HG03469 (cell line): ENCODE data around the gene RNF220.

Experiments
- ATAC-seq: cut with Tn5 transposase; IDR thresholded peaks from one replicate; pipeline ENCODE4 v1.9.1; 2021; ENCODE audit warnings: mild to moderate bottlenecking, moderate library complexity, moderate number of reproducible peaks; ENCODE audit not compliant: unreplicated experiment

Gene RNF220

DNA sequence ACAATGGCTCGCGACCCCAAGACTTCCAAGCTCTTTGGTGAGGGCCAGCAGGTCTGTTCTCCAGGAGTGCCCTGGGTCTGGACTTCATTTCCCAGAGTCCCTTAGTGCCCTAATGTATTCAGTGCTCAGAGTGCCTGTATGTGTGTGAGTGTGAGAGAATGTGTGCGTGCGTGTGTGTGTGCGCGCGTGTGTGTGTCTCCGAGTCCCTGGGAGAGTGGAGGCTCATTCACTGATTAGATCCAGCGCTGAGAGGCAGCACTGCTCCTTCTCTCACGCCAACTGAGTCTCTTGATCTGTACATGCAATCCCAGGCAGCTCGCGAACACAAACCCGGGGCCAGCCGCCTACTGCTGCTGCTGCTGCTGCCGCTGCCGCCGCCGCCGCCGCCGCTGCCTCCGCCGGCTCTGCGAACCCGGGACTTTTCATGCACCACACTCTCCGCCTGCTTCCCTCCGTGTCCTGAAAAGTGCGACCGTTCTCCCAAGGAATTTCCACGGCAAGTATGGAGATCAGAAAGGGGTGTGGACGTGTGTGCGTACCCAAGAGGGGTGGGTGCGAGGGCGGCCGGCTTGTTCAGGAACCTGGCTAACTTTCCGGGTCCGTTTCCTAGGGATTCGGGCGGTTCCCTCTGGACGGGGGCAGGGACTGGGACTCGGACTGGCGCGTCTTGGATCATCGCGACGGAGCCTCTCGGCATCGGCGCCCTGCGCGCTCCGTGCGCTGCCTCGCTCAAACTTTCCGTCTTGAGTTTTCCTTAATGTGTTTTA lies at the start of gene RNF220:
RNF220 (plus strand) TSS at position 225 of the 767 bp plus-strand sequence.
- ATAC-seq: no peak

DNA sequence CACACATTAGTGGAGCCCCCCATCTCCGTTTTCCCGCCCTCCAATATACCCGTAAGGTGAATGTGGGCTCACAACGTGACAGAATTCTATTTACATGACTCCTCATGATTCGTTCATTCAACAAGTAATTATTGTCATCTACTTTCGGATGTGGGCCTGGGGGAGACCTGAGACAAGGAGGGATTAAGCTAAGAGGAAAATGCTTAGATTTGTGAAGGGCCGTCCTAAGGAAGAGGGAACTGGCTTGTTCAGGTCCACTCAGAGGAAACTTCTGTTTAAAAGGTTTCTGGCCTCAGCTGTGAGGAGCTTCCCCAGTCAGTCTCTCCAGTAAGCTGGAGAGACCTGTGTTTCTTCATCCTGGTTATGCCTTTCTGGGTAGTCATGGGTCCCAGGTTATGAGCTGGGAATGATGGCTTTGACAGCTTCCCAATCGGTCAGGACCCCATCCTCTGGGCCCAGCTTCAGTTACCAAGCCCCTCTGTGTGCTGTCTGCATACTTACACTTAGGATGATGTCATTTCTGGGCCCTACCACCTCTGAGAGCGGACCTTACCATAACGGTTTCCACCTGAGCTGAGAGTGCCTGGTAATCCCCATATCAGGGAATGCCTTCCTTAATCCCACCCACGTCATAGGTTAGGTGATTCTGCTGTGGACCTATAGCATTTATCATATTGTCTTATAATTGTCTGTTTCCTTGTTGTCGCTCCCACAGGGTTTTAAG lies 49.3 kb upstream of the RNF220 start:
- ATAC-seq: no peak

DNA sequence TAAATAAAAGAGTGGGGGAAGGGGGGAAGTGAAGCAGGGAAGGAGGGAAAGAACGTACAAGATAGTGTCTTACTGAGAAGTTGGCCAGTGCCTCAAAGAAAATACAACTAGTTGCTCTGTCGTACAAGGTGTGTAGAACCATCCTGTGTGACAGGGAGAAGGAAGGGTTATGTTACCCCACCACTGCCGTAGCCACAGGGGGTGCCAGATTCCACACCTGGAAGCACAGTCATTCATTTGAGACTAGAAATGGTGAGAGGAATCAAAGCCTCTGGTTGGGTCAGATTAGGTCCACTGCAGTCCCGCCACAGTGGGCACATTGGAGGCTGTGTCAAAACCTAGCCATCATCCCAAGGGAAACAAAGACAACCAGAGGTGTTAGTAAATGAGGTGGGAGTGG lies 47.3 kb upstream of the RNF220 start:
- ATAC-seq: no peak

DNA sequence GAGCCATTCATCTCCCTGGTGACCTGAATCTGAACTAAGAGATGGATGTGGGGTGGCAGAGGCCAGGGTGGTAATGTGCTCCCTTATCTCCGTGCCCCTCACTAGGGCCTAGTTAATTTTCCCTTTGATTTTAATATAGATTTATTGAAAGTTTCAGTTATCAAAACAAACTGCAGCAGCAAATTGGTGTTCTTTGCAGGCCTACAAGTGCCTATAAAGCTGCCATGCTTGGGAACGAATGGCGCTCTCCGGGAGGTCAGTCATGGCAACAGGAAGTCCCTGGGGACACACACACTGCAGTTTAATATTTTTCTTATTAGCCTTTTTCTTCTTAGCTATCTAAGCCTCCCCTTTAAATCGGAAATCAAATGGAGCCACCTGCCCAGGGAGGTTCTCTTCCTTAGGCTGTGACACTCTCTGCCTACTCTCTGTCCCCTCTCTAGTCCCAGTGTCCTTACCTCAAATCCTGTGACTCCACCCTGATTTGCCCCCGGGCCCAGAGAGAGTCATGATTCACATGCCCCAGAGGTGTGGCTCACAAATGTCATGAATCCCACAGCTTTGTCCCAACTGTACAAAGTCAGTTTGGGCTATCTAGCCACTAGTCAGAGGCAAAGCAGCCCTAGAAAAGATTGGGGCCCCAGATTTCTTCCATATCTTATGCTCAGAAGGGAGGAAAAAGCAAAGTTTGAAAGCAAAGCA lies 45.7 kb upstream of the RNF220 start:
- no peak for ATAC-seq

DNA sequence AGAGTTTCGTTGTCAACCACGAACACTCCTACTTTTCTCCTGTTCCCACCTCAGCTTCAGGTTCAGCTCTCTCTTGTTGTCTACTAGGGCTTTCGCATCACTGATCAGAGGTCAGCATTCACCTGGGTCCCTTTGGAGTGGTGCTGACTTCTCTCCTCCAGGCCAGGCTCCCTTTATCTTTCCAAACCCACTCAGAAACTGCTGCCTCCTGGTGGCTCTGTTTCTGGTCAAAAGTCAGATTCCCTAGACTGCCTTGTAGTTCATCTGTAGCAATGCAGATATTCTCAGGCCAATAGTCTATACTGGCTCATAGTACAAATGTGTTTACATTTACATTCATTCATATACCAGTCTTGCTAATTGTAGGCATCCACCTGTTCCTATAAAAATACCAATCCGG lies 43.6 kb upstream of the RNF220 start:
- no peak for ATAC-seq

DNA sequence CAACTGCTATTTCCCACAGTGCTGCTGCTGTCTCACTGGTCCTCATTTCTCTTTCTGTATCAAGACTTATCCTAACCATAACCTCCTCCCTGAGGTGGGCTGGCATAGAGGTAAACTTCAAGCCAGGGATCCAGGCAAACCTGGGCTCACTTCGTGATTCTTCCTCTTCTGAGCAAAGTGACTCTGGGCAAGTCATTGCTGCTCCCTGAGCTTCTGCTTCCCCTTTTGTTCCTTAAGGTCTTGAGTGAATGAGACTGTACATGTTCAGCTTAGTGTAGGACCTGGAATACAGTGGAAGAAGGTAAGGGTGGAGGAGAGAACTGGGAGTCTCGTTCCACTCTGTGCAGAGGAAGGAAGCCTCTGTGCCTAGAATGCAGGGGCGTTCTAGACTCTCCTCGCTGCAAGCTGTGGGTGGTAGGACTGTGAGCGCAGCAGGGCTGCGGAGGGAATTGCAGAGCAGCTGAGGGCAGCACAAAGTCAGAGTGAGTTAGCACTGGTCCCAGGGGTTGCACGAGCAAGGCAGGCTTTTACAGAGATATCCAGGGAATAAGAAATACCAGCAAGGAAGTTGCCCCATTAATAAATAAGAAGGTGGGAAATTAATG lies 38.6 kb upstream of the RNF220 start:
- ATAC-seq: no peak

DNA sequence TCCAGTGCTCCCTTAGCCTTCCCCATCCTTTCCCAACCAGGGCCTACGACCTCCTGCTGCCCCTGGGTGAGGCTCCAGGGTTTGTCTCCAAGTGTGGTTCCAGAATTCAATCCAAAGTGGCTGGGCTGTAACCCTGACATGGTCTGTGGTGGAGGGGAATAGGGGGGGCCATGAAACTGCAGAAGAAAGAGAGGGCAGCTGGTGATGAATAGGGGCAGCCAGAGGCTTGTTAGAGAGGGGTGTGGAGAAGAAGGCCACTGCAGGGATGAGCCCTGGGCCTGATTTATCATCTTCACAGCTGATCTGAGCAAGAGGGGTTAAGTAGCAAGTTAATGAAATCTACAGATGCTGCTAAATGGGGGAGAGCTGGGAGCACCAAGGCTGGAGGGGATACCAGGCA lies 37.1 kb upstream of the RNF220 start:
- ATAC-seq: no peak

DNA sequence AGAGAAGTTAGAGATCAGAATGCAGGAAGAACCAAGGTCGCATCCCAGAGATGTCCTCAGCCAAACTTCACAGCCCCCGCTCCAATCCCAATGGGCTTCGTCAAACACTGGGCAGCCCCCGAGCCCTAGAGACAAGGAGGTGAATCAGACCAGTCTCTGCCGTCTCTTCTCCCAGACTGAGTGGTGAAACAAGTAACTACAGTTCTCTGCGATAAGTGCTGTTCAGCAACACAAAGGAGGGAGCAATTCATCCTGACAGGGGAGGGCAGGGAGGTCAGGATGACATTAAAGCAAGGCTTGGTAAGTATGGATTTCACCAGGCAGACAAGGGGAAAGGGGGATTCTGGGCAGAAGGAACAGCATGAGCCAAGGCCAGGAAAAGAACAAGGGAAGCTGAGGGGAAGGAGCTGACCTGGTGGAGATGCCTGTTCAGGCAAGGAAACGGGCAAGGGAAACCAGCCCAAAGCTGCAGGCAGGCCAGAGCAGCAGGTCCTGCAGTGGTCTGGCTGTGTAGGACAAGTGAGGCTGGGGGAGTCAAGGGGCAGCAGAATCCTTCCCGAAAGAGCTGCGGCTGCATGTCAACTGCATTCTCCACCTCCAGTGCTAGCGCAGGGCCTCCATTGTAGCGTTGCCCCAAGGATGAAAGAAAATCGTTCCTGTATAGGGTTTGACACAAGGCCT lies 36.4 kb upstream of the RNF220 start:
- ATAC-seq: no peak

DNA sequence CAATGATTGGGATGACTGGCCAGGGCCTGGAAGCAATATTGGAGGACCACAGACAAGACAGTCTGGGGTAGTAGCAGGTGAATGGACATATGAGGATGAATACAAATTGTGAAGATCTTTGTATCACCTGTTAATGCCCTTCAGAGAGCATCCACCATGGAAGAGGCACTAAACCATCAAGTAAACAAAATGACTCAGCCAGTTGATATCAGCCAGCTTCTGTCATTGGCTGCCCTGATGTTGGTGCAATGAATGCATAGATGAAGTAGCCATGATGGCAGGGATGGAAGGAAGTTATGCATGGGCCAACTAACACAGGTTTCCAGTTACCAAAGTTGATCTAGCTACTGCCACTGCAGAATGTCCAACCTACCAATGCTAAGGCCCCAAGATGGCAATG lies 33.8 kb upstream of the RNF220 start:
- no peak for ATAC-seq

DNA sequence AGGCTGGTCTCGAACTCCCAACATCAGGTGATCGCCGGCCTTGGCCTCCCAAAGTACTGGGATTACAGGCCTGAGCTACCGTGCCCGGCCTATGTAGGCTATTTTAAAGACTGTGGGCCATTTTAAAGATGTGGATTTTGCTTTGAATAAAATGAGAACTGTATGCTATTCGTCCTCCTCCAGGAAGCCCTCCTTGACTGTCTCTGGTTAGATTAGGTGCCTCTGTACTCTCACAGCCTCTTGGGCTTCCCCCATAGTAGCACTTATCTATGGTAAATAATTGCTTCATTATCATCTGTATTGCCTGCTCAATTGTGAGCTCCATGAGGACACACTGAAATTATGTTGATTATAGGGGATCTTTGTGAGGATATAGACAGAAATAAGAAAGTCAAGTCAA lies 29.5 kb upstream of the RNF220 start:
- no peak for ATAC-seq

DNA sequence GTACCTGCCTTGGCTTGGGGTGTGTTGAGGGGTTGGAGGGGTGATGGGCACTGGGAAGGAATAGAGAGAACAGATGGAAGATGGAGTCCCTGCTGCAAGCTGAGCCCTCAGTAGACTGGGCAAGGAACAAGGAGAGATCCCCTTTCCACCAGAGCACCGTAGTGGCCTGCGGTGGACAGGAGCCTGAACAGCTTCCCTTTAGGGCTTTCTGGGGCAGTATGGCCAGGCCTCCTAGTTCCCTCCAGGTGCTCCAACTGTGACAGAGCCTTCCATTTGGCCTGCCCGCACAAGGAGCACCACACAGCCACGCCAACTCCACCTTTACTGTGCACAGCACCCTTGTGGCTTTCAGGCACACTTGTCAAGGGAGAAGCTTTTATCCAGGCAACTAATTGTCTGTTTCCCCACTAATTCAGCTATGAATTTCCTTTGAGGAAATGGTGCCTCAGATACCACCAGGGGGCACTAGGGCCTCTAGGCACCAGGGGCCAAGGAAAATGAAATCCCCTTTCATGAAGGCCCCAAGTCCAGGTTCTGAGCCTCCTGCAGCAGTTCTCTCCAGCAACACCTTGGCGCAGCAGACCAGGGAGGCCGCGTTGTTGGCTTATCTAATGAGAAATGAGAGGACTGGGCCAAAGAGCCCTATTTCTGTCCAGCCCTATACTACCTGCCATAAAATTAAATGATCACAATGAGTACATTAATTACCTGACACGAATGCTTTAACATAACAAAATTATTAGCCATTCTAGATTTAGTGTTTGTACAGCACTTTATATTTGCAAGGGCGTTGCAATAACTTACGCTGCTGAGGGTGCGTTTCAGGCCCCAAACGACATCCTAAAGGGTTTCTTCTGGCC lies 26.9 kb upstream of the RNF220 start:
- ATAC-seq: no peak

DNA sequence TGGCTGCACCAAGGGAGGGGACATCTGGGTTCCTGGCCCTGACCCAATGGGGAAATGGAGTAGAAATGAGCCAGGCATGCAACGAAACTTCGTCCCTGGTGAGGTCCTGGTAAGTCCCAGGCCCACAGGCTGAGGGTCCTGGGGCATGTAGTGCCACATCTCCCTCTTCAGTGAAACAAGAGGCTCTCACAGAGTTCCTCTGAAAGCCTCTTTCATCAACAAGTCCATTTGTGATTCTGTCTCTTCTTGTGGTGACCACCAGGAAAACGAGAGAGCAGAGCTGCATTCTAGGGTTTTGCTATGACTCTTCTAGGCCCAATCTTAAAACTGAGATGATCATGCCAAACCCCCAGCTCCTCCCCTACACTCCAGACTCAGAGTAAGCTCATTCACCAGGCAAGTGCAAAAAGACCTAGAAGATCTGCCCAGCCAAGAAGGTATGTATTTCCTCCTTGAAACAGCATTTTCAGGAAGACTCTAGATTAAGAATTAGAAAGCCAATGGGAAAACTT lies 24.3 kb upstream of the RNF220 start:
- no peak for ATAC-seq

DNA sequence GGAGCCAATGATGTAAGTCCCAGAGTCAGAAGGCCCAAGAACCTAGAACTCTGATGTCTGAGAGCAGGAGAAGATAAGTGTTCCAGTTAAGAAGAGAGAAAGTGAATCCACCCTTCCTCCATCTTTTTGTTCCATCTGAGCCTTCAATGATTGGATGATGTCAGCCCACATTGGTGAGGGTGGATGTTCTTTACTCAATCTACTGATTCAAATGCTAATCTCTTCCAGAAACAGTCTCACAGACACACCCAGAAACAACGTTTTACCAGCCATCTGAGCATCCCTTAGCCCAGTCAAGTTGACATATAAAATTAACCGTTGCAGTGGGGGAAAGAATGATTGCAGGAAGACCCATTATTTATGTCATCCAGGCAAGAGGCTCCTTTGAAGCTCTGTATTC lies 16.5 kb upstream of the RNF220 start:
- no peak for ATAC-seq

DNA sequence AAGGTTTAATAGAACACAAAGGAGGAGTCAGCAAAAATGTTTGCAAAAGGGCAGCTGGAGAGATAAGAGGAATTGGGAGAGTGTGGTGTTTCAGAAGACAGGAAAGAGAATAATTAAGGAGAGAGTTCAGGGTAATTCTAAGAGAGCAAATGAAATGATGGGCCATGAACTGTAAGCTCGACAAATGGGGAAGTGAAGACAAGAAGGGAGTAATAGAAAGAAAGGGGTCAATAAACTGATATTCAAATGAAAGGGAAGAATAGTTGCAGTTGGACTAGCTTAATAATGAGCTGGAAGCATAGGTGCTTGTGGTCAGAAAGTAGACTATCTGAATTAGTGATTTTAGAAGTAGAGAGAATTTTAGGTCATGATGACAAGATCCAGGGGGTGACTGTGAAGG lies 15.6 kb upstream of the RNF220 start:
- no peak for ATAC-seq

DNA sequence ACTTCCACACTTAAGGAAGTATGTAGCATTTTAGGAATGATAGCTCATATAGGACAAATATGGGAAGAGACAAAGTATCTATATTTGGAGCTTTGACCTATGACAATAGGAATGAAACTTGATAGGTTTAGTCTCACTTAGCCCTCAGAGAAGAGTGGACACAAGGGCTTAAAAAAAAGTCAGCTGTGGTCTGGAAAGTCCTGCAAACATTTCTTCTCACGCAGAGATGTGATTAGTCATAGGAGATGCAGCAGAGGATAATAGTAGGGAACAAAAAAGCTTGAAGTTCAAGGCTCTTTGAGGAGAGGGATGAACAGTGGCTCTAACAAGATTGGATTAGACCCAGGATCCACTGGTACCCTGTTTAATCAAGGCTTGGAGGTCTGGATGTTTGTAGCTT lies 14.8 kb upstream of the RNF220 start:
- ATAC-seq: no peak

DNA sequence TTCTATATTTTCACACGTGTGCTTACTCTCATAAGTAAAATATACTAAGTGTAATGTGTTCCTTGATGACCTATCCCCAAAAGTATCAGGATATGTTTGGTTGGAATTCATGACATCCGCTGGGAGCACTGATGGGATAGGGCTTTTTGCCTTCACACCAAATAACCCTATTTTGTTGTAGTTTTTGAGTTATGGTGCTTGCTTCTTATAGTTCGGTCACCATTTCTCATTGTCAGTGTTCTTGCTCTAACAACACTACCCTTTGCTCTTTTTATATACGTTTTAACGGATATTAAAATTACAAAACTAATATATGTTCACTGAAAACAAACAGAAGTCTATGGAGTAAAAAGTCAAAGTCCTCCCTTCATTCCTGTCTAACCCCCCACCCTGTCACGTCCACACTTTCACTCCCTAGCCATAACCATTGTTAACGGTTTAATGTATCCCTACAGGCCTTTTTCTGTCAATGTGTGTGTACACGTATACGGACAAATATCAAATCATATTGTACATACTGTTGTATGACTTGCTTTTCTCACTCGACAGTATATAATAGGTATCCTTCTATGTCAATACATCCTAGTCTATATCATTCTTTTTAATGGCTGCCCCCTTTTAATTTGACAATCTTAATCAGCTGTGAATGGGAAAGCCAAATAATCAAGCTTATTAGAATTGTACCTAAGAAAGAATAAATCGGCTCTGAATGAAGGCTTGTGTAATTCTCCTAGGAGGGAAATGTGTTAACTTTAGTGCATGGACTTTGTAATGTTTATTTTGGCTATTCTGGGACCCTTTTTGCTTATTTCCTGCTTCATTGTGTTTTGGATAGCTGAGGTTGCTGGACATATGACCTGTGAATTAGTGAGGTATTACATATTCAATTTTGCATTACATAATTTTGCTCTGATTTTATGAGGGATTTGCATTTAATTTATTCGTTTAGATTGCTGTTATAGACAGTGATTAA lies 3.5 kb upstream of the RNF220 start:
- ATAC-seq: no peak

DNA sequence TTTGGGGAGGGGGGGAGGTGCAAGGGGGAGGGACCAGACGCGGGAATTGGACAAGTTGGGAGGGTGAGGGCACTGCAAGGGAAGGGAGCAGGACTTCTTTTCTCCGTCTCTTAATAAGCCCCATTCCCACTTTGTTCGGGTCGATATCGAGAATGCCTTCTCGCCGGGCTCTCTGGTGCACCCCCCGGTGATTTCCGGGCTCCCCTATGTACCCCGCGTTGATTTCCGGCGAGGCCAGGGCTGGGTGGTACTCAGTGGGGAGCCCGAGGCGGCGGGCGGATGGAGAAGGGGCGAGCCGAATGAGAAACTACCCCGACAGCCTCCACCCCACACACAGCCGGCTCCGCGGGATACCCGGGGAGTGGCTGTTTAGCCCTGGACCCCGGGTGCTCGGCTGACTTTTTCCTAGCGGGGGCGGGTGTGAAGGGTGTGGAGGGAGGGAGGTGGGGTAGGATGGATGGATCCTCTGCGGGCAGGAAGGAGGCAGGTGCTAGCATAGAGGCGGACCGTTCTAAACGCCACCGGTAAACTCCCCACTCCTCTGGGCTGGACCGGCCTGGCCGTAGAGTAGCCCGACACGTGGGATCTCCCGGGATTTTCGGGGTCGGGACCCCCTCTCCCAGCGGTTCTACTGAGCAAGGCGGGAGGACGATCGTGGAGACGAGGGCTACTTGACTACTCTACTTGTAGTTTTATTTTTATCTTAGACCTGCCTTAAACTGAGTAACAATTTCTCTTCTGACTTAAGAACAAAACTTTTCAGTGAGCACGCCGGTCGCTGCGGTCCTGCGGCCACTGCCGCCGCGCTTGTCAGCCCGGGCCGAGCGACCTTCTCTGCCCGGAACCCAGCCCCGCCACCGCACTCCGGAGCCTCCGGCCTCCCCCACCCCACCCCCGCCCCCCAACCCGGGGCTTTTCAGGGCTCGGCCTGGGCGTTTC lies 1.0 kb downstream of the RNF220 start:
- ATAC-seq: no peak
